Adrenal gland (tissue), 12 donors: Measurements from ENCODE around the gene TNFRSF19. TPM values are rescaled to one million over a fixed set of nuclear protein-coding genes. Genes with fewer than 3 reads are reported as not detected.

Experiments used
- DNase-seq, 7 donors: peaks; one replicate each; pipeline ENCODE4 v3.0.0-alpha.2; 2019 to 2020
- H3K27ac ChIP-seq, 5 donors: fragments of 200-600 bp; sonication (generic) in 4 of 5; 1 replicate in 3 of 5; 2 replicates in 2 of 5; pipeline versions ENCODE4 v1.5.1 to v1.8.0; 2016 to 2020; ENCODE audit warnings: mild to moderate bottlenecking in 1 of 5
- H3K27me3 ChIP-seq: fragments of 200-600 bp; 2 replicates; pipeline ENCODE4 v1.8.0; 2021
- H3K36me3 ChIP-seq, 2 donors: fragments of 200-600 bp; replicated peaks in 1 of 2; 1 replicate in 1 of 2; 2 replicates in 1 of 2; pipeline versions ENCODE4 v1.5.1 to v1.8.0; 2018 to 2022
- H3K4me1 ChIP-seq, 2 donors: fragments of 200-600 bp; replicated peaks in 1 of 2; 1 replicate in 1 of 2; 2 replicates in 1 of 2; pipeline versions ENCODE4 v1.5.1 to v1.8.0; 2018 to 2021
- H3K4me3 ChIP-seq, 4 donors: fragments of 200-600 bp; sonication (generic) in 3 of 4; one replicate each; pipeline ENCODE4 v1.5.1; 2016 to 2018
- H3K9me3 ChIP-seq, 3 donors: fragments of 200-600 bp; sonication (generic) in 1 of 3; replicated peaks in 1 of 3; 1 replicate in 2 of 3; 2 replicates in 1 of 3; pipeline versions ENCODE4 v1.5.1 to v1.8.0; 2016 to 2021
- POLR2A ChIP-seq, 2 donors: fragments of 450-650 bp; IDR thresholded peaks; one replicate each; pipeline ENCODE4 v1.6.1; 2017; ENCODE audit warnings: antibody characterized with exemption in 2 of 2, mild to moderate bottlenecking in 2 of 2, moderate library complexity in 1 of 2
- WGBS, 4 donors: extraction: QIAGEN DNeasy Blood & Tissue Kit in 2 of 4; methylation state at CpG; one replicate each; pipeline versions ENCODE4 v1.1.5 to v1.1.7; 2013 to 2017; 5-methylcytosine and 5-hydroxymethylcytosine counted together
- intact Hi-C, 2 donors: fragments of 100-400 bp; cut with DNase I; formaldehyde crosslinking; loops; one replicate each; pipeline versions ENCODE4 v1.14.1 to v1.15.0; 2022 to 2023
- polyA plus RNA-seq, 3 donors: library from polyadenylated mRNA; stranded (reverse); fragments of 200-250 nt in 2 of 3; fragments of 350-450 nt in 1 of 3; fragmentation: Illumina TruSeq in 1 of 3; extraction: RNeasy Lipid Tissue Mini Kit (QIAGEN cat#74804) in 1 of 3; gene quantifications; one replicate each; pipeline ENCODE4 v1.2.3, GENCODE V29; 2013 to 2014
- total RNA-seq, 9 donors: library from RNA; depleted of rRNA in 4 of 9; stranded (reverse); fragments of >200 nt in 4 of 9; fragments of 120-200 nt in 1 of 9; fragmentation: NEBNext Ultra II Directional in 1 of 9; extraction: Animal tissue kit (Norgen Biotek cat#: 25700) in 1 of 9; gene quantifications; one replicate each; pipeline versions ENCODE4 v1.1.0 to v1.2.4, GENCODE V29; 2013 to 2023
- TF ChIP-seq, protein P1 (sequence below), 6 experiments: fragments of 450-650 bp in 4 of 6; fragments of 200-600 bp in 2 of 6; sonication (generic) in 1 of 6; IDR thresholded peaks; 1 replicate in 5 of 6; 2 replicates in 1 of 6; pipeline versions ENCODE4 v1.5.1 to v1.8.0; 2016 to 2021; ENCODE audit warnings: antibody characterized with exemption in 6 of 6, mild to moderate bottlenecking in 2 of 6, moderate library complexity in 1 of 6
- donor health status: healthy with polysubstance abuse.
- donor health status: Bipolar disorder and iron deficiency.
- donor health status: DM: yes; HTN: yes; CAD: no.
- donor health status: DM: no; HTN: no; CAD: no.
- donor health status: DM: no; HTN: no; CAD: no.
- donor health status: DM: yes; HTN: yes; CAD: no.

The TNFRSF19 gene
- total and polyA plus RNA-seq, 12 donors: 0.88 to 6.7 (median 3.3) TPM

- H3K36me3 ChIP-seq: no peaks in the 10 kb centered on the region
- no peaks in the 10 kb centered on the region for H3K27me3 ChIP-seq
- no peak for TF ChIP-seq POLR2A (IDR thresholded peaks at IDR 0.05)
- TF ChIP-seq, protein P1, sequence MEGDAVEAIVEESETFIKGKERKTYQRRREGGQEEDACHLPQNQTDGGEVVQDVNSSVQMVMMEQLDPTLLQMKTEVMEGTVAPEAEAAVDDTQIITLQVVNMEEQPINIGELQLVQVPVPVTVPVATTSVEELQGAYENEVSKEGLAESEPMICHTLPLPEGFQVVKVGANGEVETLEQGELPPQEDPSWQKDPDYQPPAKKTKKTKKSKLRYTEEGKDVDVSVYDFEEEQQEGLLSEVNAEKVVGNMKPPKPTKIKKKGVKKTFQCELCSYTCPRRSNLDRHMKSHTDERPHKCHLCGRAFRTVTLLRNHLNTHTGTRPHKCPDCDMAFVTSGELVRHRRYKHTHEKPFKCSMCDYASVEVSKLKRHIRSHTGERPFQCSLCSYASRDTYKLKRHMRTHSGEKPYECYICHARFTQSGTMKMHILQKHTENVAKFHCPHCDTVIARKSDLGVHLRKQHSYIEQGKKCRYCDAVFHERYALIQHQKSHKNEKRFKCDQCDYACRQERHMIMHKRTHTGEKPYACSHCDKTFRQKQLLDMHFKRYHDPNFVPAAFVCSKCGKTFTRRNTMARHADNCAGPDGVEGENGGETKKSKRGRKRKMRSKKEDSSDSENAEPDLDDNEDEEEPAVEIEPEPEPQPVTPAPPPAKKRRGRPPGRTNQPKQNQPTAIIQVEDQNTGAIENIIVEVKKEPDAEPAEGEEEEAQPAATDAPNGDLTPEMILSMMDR (IDR thresholded peaks at IDR 0.05): no peak
- no peaks in the 10 kb centered on the region for H3K9me3 ChIP-seq
- DNase-seq: no peak
- intact Hi-C loops: no loop called here
- no peak overlapping the region for H3K27ac ChIP-seq
- no peak overlapping the region for H3K4me3 ChIP-seq
- H3K4me1 ChIP-seq: peaks cover 0 to 6% of the 10 kb centered on the region in 2 donors
- 76 to 81% (median 79%) methylated on average over 8 of the region's 8 CpGs for WGBS, 4 donors
Observed at GRCh38 chr13:23626700-23627099, 56.5 kb downstream of the TNFRSF19 start.

- intact Hi-C loops: no loop called here
- DNase-seq: no peak
- Histone ChIP-seq H3K27ac (no peak overlapping the region), H3K27me3 (no peaks in the 10 kb centered on the region), H3K4me3 (no peak overlapping the region), H3K4me1 (peaks cover 0 to 6% of the 10 kb centered on the region in 2 donors), H3K9me3 (no peaks in the 10 kb centered on the region), H3K36me3 (no peaks in the 10 kb centered on the region)
- 82 to 94% (median 90%) methylated on average over 8 of the region's 8 CpGs for WGBS, 4 donors
- TF ChIP-seq, protein P1 (IDR thresholded peaks at IDR 0.05): no peak
- TF ChIP-seq POLR2A (IDR thresholded peaks at IDR 0.05): no peak
Observed at GRCh38 chr13:23627410-23627809, 57.2 kb downstream of the TNFRSF19 start.

DNA sequence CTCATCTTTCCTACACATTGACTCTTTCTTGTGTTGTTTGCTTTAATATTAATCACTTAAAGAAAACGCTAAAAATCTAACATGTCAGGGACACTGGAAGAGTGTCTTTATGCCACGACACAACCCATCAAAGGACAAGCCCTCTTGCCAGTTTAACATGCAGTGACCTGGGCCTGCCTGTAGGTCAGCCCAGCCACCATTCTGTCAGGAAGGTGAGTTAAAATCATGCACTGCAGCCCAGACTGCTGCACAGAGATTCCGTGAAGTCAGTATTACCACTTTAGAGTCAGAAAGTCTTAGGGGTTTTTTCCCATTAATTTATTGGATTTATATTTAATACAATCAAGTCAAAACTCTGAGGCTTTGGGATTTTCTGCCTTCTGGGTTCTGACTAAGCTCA is 58.0 kb downstream of the TNFRSF19 start:
- intact Hi-C loops: no loop called here
- Histone ChIP-seq H3K36me3 (no peaks in the 10 kb centered on the region), H3K4me3 (no peak overlapping the region), H3K27me3 (no peaks in the 10 kb centered on the region), H3K9me3 (no peaks in the 10 kb centered on the region), H3K27ac (no peak overlapping the region), H3K4me1 (peaks cover 0 to 6% of the 10 kb centered on the region in 2 donors)
- no peak for TF ChIP-seq POLR2A (IDR thresholded peaks at IDR 0.05)
- TF ChIP-seq, protein P1 (IDR thresholded peaks at IDR 0.05): no peak
- no peak for DNase-seq
- WGBS, 4 donors: 49 to 62% (median 56%) methylated on average over 3 of the region's 3 CpGs

DNA sequence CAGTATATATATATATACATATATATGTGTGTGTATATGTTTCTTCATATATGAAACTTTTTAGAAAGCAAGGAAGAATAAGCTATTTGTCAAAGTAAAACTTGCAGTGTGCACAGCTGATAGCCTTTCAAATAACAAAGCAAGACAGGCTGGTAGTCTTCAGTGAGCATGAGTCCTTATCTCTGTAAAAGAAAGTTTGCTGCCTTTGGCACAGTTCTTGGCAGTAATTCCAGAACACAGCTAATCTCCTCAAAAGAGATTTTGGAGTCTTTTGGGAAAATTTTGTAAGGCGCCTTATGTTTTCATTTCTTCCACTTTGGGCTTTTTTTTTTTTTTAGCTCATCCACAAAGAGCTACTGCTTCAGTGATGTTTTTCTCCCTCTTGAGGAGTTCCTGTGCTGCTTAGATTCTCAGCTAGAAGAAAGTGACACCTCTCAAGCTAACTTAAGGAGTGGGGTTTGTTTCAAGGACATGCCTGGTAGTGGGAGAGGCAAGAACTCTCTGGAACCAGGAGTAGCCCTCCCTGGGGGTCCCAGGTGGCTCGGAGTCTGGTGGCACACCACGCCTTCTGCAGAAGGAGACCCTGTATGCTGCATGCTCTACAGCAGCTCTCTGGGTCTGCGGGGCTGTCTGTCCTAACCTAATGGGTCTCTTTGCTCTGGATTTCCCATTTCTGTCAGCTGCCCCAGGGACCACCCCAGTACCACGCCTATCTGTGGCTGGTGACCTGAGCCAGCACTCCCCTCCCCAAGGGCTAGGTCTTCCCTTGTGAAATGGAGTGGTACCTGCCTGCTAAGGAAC is 58.8 kb downstream of the TNFRSF19 start:
- H3K4me1 ChIP-seq: peaks cover 0 to 6% of the 10 kb centered on the region in 2 donors
- TF ChIP-seq, protein P1 (IDR thresholded peaks at IDR 0.05): no peak
- intact Hi-C loops: no loop called here
- no peak overlapping the region for H3K4me3 ChIP-seq
- peak overlapping the region in 1 of 5 donors; percentile 21 for H3K27ac ChIP-seq
- WGBS, 4 donors: 55 to 75% (median 66%) methylated on average over 4 to 5 of the region's 5 CpGs
- H3K27me3 ChIP-seq: no peaks in the 10 kb centered on the region
- H3K9me3 ChIP-seq: no peaks in the 10 kb centered on the region
- DNase-seq: no peak
- H3K36me3 ChIP-seq: no peaks in the 10 kb centered on the region
